GM12878 (cell line): Measurements from ENCODE around the gene HK3. TPM values are rescaled to one million over a fixed set of nuclear protein-coding genes. Genes with fewer than 3 reads are reported as not detected.

ENCODE experiments used
- ASH2L ChIP-seq: fragments of 300-600, 200-600 bp; sonication (generic); IDR thresholded peaks from 2 replicates; pipeline ENCODE4 v1.6.1; 2017; ENCODE audit warnings: low read depth, mild to moderate bottlenecking, borderline replicate concordance
- BRCA1 ChIP-seq: IDR thresholded peaks from 2 replicates; pipeline ENCODE4 v1.6.1; 2011; ENCODE audit warnings: low read depth, low read length, improper control_type of control experiment
- CBX3 ChIP-seq: fragments of 200-600 bp; sonication (generic); IDR thresholded peaks from 2 replicates; pipeline ENCODE4 v1.6.1; 2016; ENCODE audit warnings: low read depth, borderline replicate concordance
- CHD4 ChIP-seq: fragments of 200-600 bp; sonication (generic); IDR thresholded peaks from 2 replicates; pipeline ENCODE4 v1.6.1; 2016; ENCODE audit warnings: mild to moderate bottlenecking
- DPF2 ChIP-seq: fragments of 450-650 bp; IDR thresholded peaks from 2 replicates; pipeline ENCODE4 v1.6.1; 2017; ENCODE audit warnings: mild to moderate bottlenecking
- MTA2 ChIP-seq: fragments of 450-650 bp; IDR thresholded peaks from 2 replicates; pipeline ENCODE4 v1.6.1; 2016; ENCODE audit warnings: low read depth, mild to moderate bottlenecking, moderate library complexity
- POU2F2 ChIP-seq: IDR thresholded peaks from 3 replicates; pipeline ENCODE4 v1.6.1; 2011; ENCODE audit warnings: low read depth, mild to moderate bottlenecking, low read length, borderline replicate concordance
- RELA ChIP-seq: fragments of 450-650 bp; IDR thresholded peaks from 2 replicates; pipeline ENCODE4 v1.8.0; 2014; ENCODE audit warnings: borderline replicate concordance; ENCODE audit not compliant: partially characterized antibody
- TARDBP ChIP-seq: IDR thresholded peaks from 2 replicates; pipeline ENCODE4 v1.6.1; 2016; ENCODE audit warnings: borderline replicate concordance
- polyA plus RNA-seq, 11 experiments: library from polyadenylated mRNA; depleted of rRNA in 4 of 11; unstranded in 6 of 11; stranded (reverse) in 5 of 11; fragments of >200 nt; fragmentation: Nextera tagmentation in 4 of 11; fragmentation: Illumina TruSeq in 1 of 11; extraction: Ambion mirVana in 4 of 11; extraction: Trizol in 1 of 11; gene quantifications; 1 replicate in 1 of 11; 2 replicates in 10 of 11; pipeline versions ENCODE4 v1.2.1 to v1.2.3, GENCODE V29; 2011 to 2016; ENCODE audit warnings: inconsistent platforms in 2 of 11, missing spikeins in 2 of 11, low read depth in 1 of 11
- total RNA-seq, 4 experiments: library from RNA; depleted of rRNA in 3 of 4; stranded (reverse); fragments of >200 nt in 3 of 4; fragmentation: Illumina TruSeq in 1 of 4; extraction: Trizol in 1 of 4; gene quantifications; 2 replicates each; pipeline versions ENCODE4 v1.2.1 to v1.2.3, GENCODE V29; 2013 to 2021
- TF ChIP-seq, protein P1 (sequence below): IDR thresholded peaks from 2 replicates; pipeline ENCODE4 v1.6.1; 2012; ENCODE audit warnings: improper control_type of control experiment, low read depth, low read length; ENCODE audit not compliant: insufficient replicate concordance

The HK3 gene
- total and polyA plus RNA-seq, 10 of the 15 experiments (the other 5 are each of a cell fraction or from before 2014, with no cell fraction given), result 0.13 to 1.3 (median 0.26) TPM; not detected in 4

DNA sequence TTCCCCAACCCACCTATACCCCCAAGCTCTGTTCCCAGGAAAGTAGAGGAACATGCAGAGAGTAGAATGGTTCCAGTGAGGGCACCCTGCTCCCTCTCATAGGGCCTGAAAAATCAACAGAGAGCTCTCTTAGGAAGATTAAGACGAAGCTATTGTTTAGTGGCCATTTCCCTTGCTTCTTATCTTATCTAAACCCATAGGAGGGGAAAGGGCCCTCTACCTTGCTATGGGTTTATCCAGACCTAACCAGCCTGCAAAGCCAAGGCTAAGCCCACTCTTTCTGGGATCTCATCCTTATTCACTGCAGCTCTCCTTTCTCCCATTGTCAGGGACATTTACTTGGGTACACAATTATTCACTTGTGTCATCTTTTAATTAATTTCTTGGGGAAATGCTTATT is 39.3 kb upstream of the HK3 start (continued):
- TF ChIP-seq, protein P1, sequence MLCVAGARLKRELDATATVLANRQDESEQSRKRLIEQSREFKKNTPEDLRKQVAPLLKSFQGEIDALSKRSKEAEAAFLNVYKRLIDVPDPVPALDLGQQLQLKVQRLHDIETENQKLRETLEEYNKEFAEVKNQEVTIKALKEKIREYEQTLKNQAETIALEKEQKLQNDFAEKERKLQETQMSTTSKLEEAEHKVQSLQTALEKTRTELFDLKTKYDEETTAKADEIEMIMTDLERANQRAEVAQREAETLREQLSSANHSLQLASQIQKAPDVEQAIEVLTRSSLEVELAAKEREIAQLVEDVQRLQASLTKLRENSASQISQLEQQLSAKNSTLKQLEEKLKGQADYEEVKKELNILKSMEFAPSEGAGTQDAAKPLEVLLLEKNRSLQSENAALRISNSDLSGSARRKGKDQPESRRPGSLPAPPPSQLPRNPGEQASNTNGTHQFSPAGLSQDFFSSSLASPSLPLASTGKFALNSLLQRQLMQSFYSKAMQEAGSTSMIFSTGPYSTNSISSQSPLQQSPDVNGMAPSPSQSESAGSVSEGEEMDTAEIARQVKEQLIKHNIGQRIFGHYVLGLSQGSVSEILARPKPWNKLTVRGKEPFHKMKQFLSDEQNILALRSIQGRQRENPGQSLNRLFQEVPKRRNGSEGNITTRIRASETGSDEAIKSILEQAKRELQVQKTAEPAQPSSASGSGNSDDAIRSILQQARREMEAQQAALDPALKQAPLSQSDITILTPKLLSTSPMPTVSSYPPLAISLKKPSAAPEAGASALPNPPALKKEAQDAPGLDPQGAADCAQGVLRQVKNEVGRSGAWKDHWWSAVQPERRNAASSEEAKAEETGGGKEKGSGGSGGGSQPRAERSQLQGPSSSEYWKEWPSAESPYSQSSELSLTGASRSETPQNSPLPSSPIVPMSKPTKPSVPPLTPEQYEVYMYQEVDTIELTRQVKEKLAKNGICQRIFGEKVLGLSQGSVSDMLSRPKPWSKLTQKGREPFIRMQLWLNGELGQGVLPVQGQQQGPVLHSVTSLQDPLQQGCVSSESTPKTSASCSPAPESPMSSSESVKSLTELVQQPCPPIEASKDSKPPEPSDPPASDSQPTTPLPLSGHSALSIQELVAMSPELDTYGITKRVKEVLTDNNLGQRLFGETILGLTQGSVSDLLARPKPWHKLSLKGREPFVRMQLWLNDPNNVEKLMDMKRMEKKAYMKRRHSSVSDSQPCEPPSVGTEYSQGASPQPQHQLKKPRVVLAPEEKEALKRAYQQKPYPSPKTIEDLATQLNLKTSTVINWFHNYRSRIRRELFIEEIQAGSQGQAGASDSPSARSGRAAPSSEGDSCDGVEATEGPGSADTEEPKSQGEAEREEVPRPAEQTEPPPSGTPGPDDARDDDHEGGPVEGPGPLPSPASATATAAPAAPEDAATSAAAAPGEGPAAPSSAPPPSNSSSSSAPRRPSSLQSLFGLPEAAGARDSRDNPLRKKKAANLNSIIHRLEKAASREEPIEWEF, result no peak
- TF ChIP-seq BRCA1, result no peak
- TF ChIP-seq POU2F2, result no peak
- no peak for TF ChIP-seq TARDBP
- no peak for TF ChIP-seq CHD4
- TF ChIP-seq DPF2, result no peak
- TF ChIP-seq RELA, result no peak
- no peak for TF ChIP-seq MTA2
- TF ChIP-seq CBX3, result no peak
- no peak for TF ChIP-seq ASH2L
